Neural cell (in vitro differentiated cells): ENCODE measurements around the gene IL31. TPM values are rescaled to one million over a fixed set of nuclear protein-coding genes. Genes with fewer than 3 reads are reported as not detected.

ENCODE experiments used
- H2AFZ ChIP-seq: fragments of 200-600, 300-800 bp; sonication (generic), shearing (Covaris generic); 2 replicates; pipeline ENCODE4 v1.6.0; 2014; ENCODE audit warnings: low read depth, mild to moderate bottlenecking, antibody characterized with exemption, low read length, moderate library complexity
- H3F3A ChIP-seq: fragments of 200-600 bp; shearing (Covaris generic); 2 replicates; pipeline ENCODE4 v1.6.1; 2016; ENCODE audit warnings: mild to moderate bottlenecking, moderate library complexity, mixed read lengths, antibody characterized with exemption, low read length; ENCODE audit not compliant: insufficient read depth, poor library complexity, severe bottlenecking
- H3K27ac ChIP-seq: fragments of 200-600, 300-800 bp; sonication (generic), shearing (Covaris generic); 2 replicates; pipeline ENCODE4 v1.5.1; 2014; ENCODE audit warnings: mild to moderate bottlenecking, low read length, moderate library complexity
- H3K27me3 ChIP-seq: fragments of 300-800, 200-600 bp; sonication (generic), shearing (Covaris generic); 2 replicates; pipeline ENCODE4 v1.6.0; 2014; ENCODE audit warnings: mild to moderate bottlenecking, low read depth, low read length, moderate library complexity; ENCODE audit not compliant: insufficient read depth
- H3K36me3 ChIP-seq: fragments of 300-800, 200-600 bp; sonication (generic), shearing (Covaris generic); 2 replicates; pipeline ENCODE4 v1.5.1; 2014; ENCODE audit warnings: mild to moderate bottlenecking, antibody characterized with exemption, low read length, moderate library complexity; ENCODE audit not compliant: insufficient read depth
- H3K4me2 ChIP-seq: fragments of 300-800, 200-600 bp; sonication (generic), shearing (Covaris generic); 2 replicates; pipeline ENCODE4 v1.6.0; 2014; ENCODE audit warnings: mild to moderate bottlenecking, low read length
- H3K4me3 ChIP-seq: fragments of 300-800, 200-600 bp; sonication (generic), shearing (Covaris generic); 2 replicates; pipeline ENCODE4 v1.5.1; 2014; ENCODE audit warnings: mild to moderate bottlenecking, low read length, moderate library complexity
- H3K79me2 ChIP-seq: fragments of 200-600 bp; shearing (Covaris generic); replicated peaks from 2 replicates; pipeline ENCODE4 v1.6.0; 2014; ENCODE audit warnings: mild to moderate bottlenecking, low read length, moderate library complexity; ENCODE audit not compliant: insufficient read depth
- H3K9ac ChIP-seq: fragments of 300-800, 200-600 bp; sonication (generic), shearing (Covaris generic); 2 replicates; pipeline ENCODE4 v1.6.1; 2016; ENCODE audit warnings: mild to moderate bottlenecking, low read length, mixed read lengths
- H3K9me2 ChIP-seq: fragments of 200-600 bp; shearing (Covaris generic); 2 replicates; pipeline ENCODE4 v1.6.1; 2016; ENCODE audit warnings: mild to moderate bottlenecking, low read length, mixed read lengths; ENCODE audit not compliant: insufficient read depth
- H3K9me3 ChIP-seq: fragments of 200-600, 300-800 bp; sonication (generic), shearing (Covaris generic); 2 replicates; pipeline ENCODE4 v1.6.1; 2016; ENCODE audit warnings: mild to moderate bottlenecking, mixed run types, low read length, moderate library complexity, mixed read lengths
- H4K20me1 ChIP-seq: fragments of 200-600 bp; shearing (Covaris generic); 2 replicates; pipeline ENCODE4 v1.6.1; 2016; ENCODE audit warnings: mild to moderate bottlenecking, mixed run types; ENCODE audit not compliant: insufficient read depth
- CTCF ChIP-seq: fragments of 450-650 bp; IDR thresholded peaks from 2 replicates; pipeline ENCODE4 v1.5.1; 2014; ENCODE audit warnings: antibody characterized with exemption, mild to moderate bottlenecking, moderate library complexity; ENCODE audit not compliant: poor library complexity, severe bottlenecking
- EP300 ChIP-seq: fragments of 450-650 bp; conservative IDR thresholded peaks from 2 replicates; pipeline ENCODE4 v1.6.1; 2014; ENCODE audit warnings: antibody characterized with exemption, mild to moderate bottlenecking, moderate library complexity; ENCODE audit not compliant: poor library complexity, severe bottlenecking
- EZH2 ChIP-seq: fragments of 200-600, 300-800 bp; shearing (Covaris generic), sonication (generic); IDR thresholded peaks from 2 replicates; pipeline ENCODE4 v1.6.1; 2014; ENCODE audit warnings: antibody characterized with exemption, low read length, borderline replicate concordance, mild to moderate bottlenecking; ENCODE audit not compliant: insufficient read depth, poor library complexity, severe bottlenecking
- POLR2AphosphoS5 ChIP-seq: IDR thresholded peaks from 2 replicates; pipeline ENCODE4 v1.6.1; 2012
- RAD21 ChIP-seq: fragments of 450-650 bp; conservative IDR thresholded peaks from 2 replicates; pipeline ENCODE4 v1.6.1; 2014; ENCODE audit warnings: antibody characterized with exemption, mild to moderate bottlenecking, moderate library complexity
- REST ChIP-seq: IDR thresholded peaks from 2 replicates; pipeline ENCODE4 v1.6.1; 2012; ENCODE audit warnings: borderline replicate concordance
- SMC3 ChIP-seq: fragments of 450-650 bp; conservative IDR thresholded peaks from 2 replicates; pipeline ENCODE4 v1.6.1; 2014; ENCODE audit warnings: antibody characterized with exemption, mild to moderate bottlenecking, moderate library complexity; ENCODE audit not compliant: poor library complexity
- TAF1 ChIP-seq: IDR thresholded peaks from 2 replicates; pipeline ENCODE4 v1.6.1; 2012; ENCODE audit warnings: low read depth
- polyA plus RNA-seq: library from polyadenylated mRNA; depleted of rRNA; stranded (reverse); fragments of >200 nt; gene quantifications from 2 replicates; pipeline ENCODE4 v1.2.3, GENCODE V29; 2014

Gene IL31
- polyA plus RNA-seq, 1 donor from 2014 or later, result not detected

- TF ChIP-seq REST (no peak), RAD21 (no peak), TAF1 (no peak), EZH2 (no peak), SMC3 (no peak), POLR2AphosphoS5 (no peak), EP300 (no peak), CTCF (no peak)
- no peaks in the 10 kb centered on the region for H3K79me2 ChIP-seq
- no peaks in the 10 kb centered on the region for H3K36me3 ChIP-seq
- H3K4me2 ChIP-seq, result no peak overlapping the region
- H3K9ac ChIP-seq, result no peak overlapping the region
- no peak overlapping the region for H2AFZ ChIP-seq
- H3F3A ChIP-seq, result no peaks in the 10 kb centered on the region
- H3K4me3 ChIP-seq, result no peak overlapping the region
- H3K9me3 ChIP-seq, result no peaks in the 10 kb centered on the region
- no peaks in the 10 kb centered on the region for H3K9me2 ChIP-seq
- no peaks in the 10 kb centered on the region for H3K27me3 ChIP-seq
- H4K20me1 ChIP-seq, result no peaks in the 10 kb centered on the region
- no peak overlapping the region for H3K27ac ChIP-seq
Observed at GRCh38 chr12:122150127-122150681, 23.8 kb downstream of the IL31 start.

- no peak overlapping the region for H3K4me3 ChIP-seq
- H2AFZ ChIP-seq, result no peak overlapping the region
- no peaks in the 10 kb centered on the region for H3K36me3 ChIP-seq
- no peaks in the 10 kb centered on the region for H3K9me2 ChIP-seq
- H3K9ac ChIP-seq, result no peak overlapping the region
- H3K27ac ChIP-seq, result no peak overlapping the region
- H3K9me3 ChIP-seq, result no peaks in the 10 kb centered on the region
- no peaks in the 10 kb centered on the region for H4K20me1 ChIP-seq
- no peaks in the 10 kb centered on the region for H3F3A ChIP-seq
- TF ChIP-seq RAD21, result no peak
- TF ChIP-seq CTCF, result no peak
- TF ChIP-seq REST, result no peak
- H3K27me3 ChIP-seq, result no peaks in the 10 kb centered on the region
- no peak overlapping the region for H3K4me2 ChIP-seq
- no peaks in the 10 kb centered on the region for H3K79me2 ChIP-seq
Observed at GRCh38 chr12:122148657-122149056, 25.4 kb downstream of the IL31 start.
